Caco-2 (cell line): ENCODE measurements around the gene ARFGAP1. TPM values are rescaled to one million over a fixed set of nuclear protein-coding genes. Genes with fewer than 3 reads are reported as not detected.

Source experiments
- BruUV-seq: library from RNA; stranded (reverse); fragments of 400-500 nt; replicated peaks from 2 replicates; lab custom pipeline; 2021; lab: Mats Ljungman, UMichigan
- CTCF ChIA-PET: fragments of 300-600 bp; sonication (Branson Sonifier 250); formaldehyde crosslinking; loops from one replicate; lab custom pipeline; 2022; ENCODE audit warnings: antibody characterized with exemption; lab: Charles Lee
- POLR2A ChIA-PET: fragments of 300-600 bp; sonication (Branson Sonifier 250); formaldehyde crosslinking; loops from one replicate; lab custom pipeline; 2022; ENCODE audit warnings: antibody characterized with exemption; lab: Charles Lee
- DNase-seq, 2 experiments: peaks; one replicate each; pipeline versions ENCODE4 v3.0.0 to v3.0.0-alpha.2; 2020 to 2022
- H3K27me3 ChIP-seq: replicated peaks from 2 replicates; pipeline ENCODE4 v1.6.0; 2011; ENCODE audit warnings: low read length; ENCODE audit not compliant: control insufficient read depth, insufficient read depth
- H3K36me3 ChIP-seq: 2 replicates; pipeline ENCODE4 v1.5.1; 2011; ENCODE audit warnings: low read length; ENCODE audit not compliant: control insufficient read depth, insufficient read depth
- H3K4me1 ChIP-seq: fragments of 250-450 bp; sonication (Bioruptor Pico); 2 replicates; pipeline ENCODE4 v1.5.1; 2020; ENCODE audit warnings: mild to moderate bottlenecking
- H3K4me3 ChIP-seq: 2 replicates; pipeline ENCODE4 v1.5.1; 2011; ENCODE audit warnings: low read depth, mild to moderate bottlenecking, control low read depth, low read length
- H3K9me3 ChIP-seq: fragments of 250-450 bp; sonication (Bioruptor Pico); 2 replicates; pipeline ENCODE4 v1.5.1; 2020; ENCODE audit warnings: mild to moderate bottlenecking, moderate library complexity
- H3K27ac Mint-ChIP-seq: one replicate; pipeline ENCODE4 v1.8.0; 2022; ENCODE audit warnings: mixed read lengths; ENCODE audit not compliant: unreplicated experiment
- H3K27me3 Mint-ChIP-seq: one replicate; pipeline ENCODE4 v1.8.0; 2022; ENCODE audit warnings: mixed read lengths; ENCODE audit not compliant: insufficient read depth, unreplicated experiment
- H3K36me3 Mint-ChIP-seq: one replicate; pipeline ENCODE4 v1.8.0; 2022; ENCODE audit warnings: mild to moderate bottlenecking, mixed read lengths; ENCODE audit not compliant: insufficient read depth, unreplicated experiment
- H3K4me1 Mint-ChIP-seq: one replicate; pipeline ENCODE4 v1.8.0; 2022; ENCODE audit warnings: low read depth, mixed read lengths; ENCODE audit not compliant: unreplicated experiment
- H3K4me3 Mint-ChIP-seq: one replicate; pipeline ENCODE4 v1.8.0; 2022; ENCODE audit warnings: mild to moderate bottlenecking, moderate library complexity, mixed read lengths; ENCODE audit not compliant: unreplicated experiment
- H3K9me3 Mint-ChIP-seq: one replicate; pipeline ENCODE4 v1.8.0; 2022; ENCODE audit warnings: mixed read lengths; ENCODE audit not compliant: unreplicated experiment
- intact Hi-C: fragments of 100-400 bp; cut with micrococcal nuclease; formaldehyde crosslinking; loops from one replicate; pipeline ENCODE4 v1.10.0; 2022; ENCODE audit not compliant: unreplicated experiment
- total RNA-seq: library from RNA; stranded (reverse); gene quantifications from 2 replicates; pipeline ENCODE4 v1.2.3, GENCODE V29; 2022
- TF ChIP-seq, protein P1 (sequence below), 2 experiments: fragments of 200-600 bp in 1 of 2; IDR thresholded peaks; 1 replicate in 1 of 2; 2 replicates in 1 of 2; pipeline versions ENCODE4 v1.5.1 to v1.8.0; 2011 to 2022; ENCODE audit warnings: antibody characterized with exemption in 1 of 2, control low read depth in 1 of 2, inconsistent platforms in 1 of 2, low read depth in 1 of 2, low read length in 1 of 2, mild to moderate bottlenecking in 1 of 2, moderate library complexity in 1 of 2; ENCODE audit not compliant: insufficient read depth in 1 of 2, severe bottlenecking in 1 of 2, unreplicated experiment in 1 of 2

ARFGAP1 gene
- total RNA-seq, 1 experiment from 2014 or later, result 275 TPM

DNA sequence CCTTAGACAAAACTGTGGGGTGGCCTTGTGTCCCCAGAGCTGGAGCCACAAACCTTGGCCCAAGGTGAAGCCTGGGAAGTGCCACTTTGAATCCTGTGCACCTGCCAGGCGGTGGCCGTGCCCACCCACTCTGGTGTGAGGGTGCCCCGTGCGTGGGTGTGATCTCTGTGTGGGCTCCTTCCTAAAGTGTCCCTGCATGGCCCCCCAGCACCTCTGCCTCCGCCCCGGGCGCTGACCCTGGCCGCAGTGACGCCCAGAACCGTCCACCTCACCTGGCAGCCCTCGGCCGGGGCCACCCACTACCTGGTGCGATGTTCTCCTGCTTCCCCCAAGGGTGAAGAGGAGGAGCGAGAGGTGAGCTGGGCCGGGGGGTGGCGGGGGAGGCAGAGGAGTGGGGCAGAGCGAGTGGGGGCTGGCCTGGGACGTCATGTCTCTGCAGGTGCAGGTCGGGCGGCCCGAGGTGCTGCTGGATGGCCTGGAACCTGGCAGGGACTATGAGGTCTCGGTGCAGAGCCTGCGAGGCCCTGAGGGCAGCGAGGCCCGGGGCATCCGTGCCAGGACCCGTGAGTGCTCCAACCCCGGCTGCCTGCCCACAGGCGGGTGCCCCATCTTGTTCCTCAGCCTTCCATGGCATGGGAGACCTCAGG, 38.7 kb downstream of the ARFGAP1 start:
- no peak overlapping the region for H3K4me3 Mint-ChIP-seq
- no peaks in the 10 kb centered on the region for H3K36me3 ChIP-seq
- intact Hi-C loops, result no loop called here
- TF ChIP-seq, protein P1, sequence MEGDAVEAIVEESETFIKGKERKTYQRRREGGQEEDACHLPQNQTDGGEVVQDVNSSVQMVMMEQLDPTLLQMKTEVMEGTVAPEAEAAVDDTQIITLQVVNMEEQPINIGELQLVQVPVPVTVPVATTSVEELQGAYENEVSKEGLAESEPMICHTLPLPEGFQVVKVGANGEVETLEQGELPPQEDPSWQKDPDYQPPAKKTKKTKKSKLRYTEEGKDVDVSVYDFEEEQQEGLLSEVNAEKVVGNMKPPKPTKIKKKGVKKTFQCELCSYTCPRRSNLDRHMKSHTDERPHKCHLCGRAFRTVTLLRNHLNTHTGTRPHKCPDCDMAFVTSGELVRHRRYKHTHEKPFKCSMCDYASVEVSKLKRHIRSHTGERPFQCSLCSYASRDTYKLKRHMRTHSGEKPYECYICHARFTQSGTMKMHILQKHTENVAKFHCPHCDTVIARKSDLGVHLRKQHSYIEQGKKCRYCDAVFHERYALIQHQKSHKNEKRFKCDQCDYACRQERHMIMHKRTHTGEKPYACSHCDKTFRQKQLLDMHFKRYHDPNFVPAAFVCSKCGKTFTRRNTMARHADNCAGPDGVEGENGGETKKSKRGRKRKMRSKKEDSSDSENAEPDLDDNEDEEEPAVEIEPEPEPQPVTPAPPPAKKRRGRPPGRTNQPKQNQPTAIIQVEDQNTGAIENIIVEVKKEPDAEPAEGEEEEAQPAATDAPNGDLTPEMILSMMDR (IDR thresholded peaks at IDR 0.05; ENCODE audit: insufficient read depth in 1 of 2, low read depth in 1 of 2, low read length in 1 of 2, severe bottlenecking in 1 of 2, unreplicated experiment in 1 of 2), result no peak
- no peaks in the 10 kb centered on the region for H3K9me3 Mint-ChIP-seq
- ChIA-PET CTCF (interaction anchor here (0.6 to 4.7 kb wide), 8 partner anchors 12 to 168 kb away, joined by 3 to 135 read pairs (median 10); no protein-coding TSS in a partner anchor), POLR2A (no interaction called here)
- no peaks in the 10 kb centered on the region for H3K4me1 ChIP-seq
- H3K36me3 Mint-ChIP-seq, result no peaks in the 10 kb centered on the region
- H3K9me3 ChIP-seq, result no peaks in the 10 kb centered on the region
- peaks cover 1% of the 10 kb centered on the region; the same call in 1 of the 2 replicates for H3K27me3 ChIP-seq
- BruUV-seq, result no TSS peak
- H3K27ac Mint-ChIP-seq, result no peak overlapping the region
- no peak overlapping the region for H3K4me3 ChIP-seq
- DNase-seq, result no peak
- H3K27me3 Mint-ChIP-seq, result peaks cover 3% of the 10 kb centered on the region
- no peaks in the 10 kb centered on the region for H3K4me1 Mint-ChIP-seq

- Mint-ChIP-seq H3K9me3 (no peaks in the 10 kb centered on the region), H3K4me1 (no peaks in the 10 kb centered on the region), H3K27ac (no peak overlapping the region), H3K4me3 (no peak overlapping the region), H3K27me3 (peaks cover 3% of the 10 kb centered on the region), H3K36me3 (no peaks in the 10 kb centered on the region)
- Histone ChIP-seq H3K4me1 (no peaks in the 10 kb centered on the region), H3K36me3 (no peaks in the 10 kb centered on the region), H3K4me3 (no peak overlapping the region), H3K27me3 (peaks cover 1% of the 10 kb centered on the region; the same call in 1 of the 2 replicates), H3K9me3 (no peaks in the 10 kb centered on the region)
- no TSS peak for BruUV-seq
- TF ChIP-seq, protein P1 (IDR thresholded peaks at IDR 0.05; ENCODE audit: insufficient read depth in 1 of 2, low read depth in 1 of 2, low read length in 1 of 2, severe bottlenecking in 1 of 2, unreplicated experiment in 1 of 2), result no peak
- DNase-seq, result no peak
- ChIA-PET CTCF (interaction anchor here (4.7 kb wide), 1 partner anchor 70 kb away, joined by 135 read pairs; no protein-coding TSS in a partner anchor), POLR2A (no interaction called here)
- intact Hi-C loops, result no loop called here
Observed at GRCh38 chr20:63311833-63312243, 39.2 kb downstream of the ARFGAP1 start.

- Mint-ChIP-seq H3K4me3 (no peak overlapping the region), H3K27ac (no peak overlapping the region), H3K4me1 (no peaks in the 10 kb centered on the region), H3K27me3 (peaks cover 3% of the 10 kb centered on the region), H3K36me3 (no peaks in the 10 kb centered on the region), H3K9me3 (no peaks in the 10 kb centered on the region)
- no peak for DNase-seq
- TF ChIP-seq, protein P1 (IDR thresholded peaks at IDR 0.05; ENCODE audit: insufficient read depth in 1 of 2, low read depth in 1 of 2, low read length in 1 of 2, severe bottlenecking in 1 of 2, unreplicated experiment in 1 of 2), result no peak
- POLR2A ChIA-PET, result no interaction called here
- H3K27me3 ChIP-seq, result peaks cover 1% of the 10 kb centered on the region; the same call in 1 of the 2 replicates
- H3K4me3 ChIP-seq, result no peak overlapping the region
- H3K9me3 ChIP-seq, result no peaks in the 10 kb centered on the region
- CTCF ChIA-PET, result interaction anchor here (2.8 kb wide), 1 partner anchor 70 kb away, joined by 12 read pairs; no protein-coding TSS in a partner anchor
- H3K4me1 ChIP-seq, result no peaks in the 10 kb centered on the region
- BruUV-seq, result no TSS peak
- H3K36me3 ChIP-seq, result no peaks in the 10 kb centered on the region
- intact Hi-C loops, result no loop called here
Observed at GRCh38 chr20:63312273-63312672, 39.7 kb downstream of the ARFGAP1 start.
